ENCODE measurements around the gene NDUFA11.

DNA sequence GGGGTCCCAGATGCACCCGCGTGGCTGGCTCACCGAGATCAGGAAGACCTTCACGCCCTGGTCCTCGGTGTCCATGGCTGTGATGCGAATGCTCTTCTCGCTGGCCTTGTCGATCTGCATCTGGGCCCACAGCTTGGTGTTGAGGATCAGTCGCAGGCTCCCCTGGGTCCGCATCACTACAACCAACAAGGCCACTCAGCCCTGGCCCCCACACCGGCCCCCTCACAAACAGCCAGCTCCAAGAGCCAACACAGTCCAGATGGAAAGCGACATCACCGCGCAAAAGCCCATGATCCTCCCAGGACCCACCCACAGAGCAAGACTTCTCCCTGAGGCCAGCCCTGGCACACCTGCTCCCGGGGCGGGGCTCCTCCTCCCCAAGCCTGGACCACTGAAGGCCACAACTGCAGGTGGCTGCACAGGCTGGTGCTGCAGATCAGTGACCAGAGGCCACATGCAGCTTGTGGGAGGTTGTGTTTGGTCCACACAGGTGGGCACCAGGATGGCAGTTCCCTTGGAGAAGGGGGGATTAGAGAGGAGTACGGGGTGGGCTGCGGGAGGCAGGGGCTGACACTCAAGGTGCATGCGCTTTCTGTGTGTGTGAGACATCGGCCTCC, 15.0 kb upstream of the NDUFA11 start:
- no peak for TF ChIP-seq POLR2A (IDR thresholded peaks at IDR 0.05)
- TF ChIP-seq, protein P1, sequence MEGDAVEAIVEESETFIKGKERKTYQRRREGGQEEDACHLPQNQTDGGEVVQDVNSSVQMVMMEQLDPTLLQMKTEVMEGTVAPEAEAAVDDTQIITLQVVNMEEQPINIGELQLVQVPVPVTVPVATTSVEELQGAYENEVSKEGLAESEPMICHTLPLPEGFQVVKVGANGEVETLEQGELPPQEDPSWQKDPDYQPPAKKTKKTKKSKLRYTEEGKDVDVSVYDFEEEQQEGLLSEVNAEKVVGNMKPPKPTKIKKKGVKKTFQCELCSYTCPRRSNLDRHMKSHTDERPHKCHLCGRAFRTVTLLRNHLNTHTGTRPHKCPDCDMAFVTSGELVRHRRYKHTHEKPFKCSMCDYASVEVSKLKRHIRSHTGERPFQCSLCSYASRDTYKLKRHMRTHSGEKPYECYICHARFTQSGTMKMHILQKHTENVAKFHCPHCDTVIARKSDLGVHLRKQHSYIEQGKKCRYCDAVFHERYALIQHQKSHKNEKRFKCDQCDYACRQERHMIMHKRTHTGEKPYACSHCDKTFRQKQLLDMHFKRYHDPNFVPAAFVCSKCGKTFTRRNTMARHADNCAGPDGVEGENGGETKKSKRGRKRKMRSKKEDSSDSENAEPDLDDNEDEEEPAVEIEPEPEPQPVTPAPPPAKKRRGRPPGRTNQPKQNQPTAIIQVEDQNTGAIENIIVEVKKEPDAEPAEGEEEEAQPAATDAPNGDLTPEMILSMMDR (IDR thresholded peaks at IDR 0.05), result no peak

All from heart left ventricle (tissue), 13 donors.